GF-D8 (cell line): ENCODE data around the gene COMMD3.
A peak's percentile ranks its signal among the peaks of the same experiment; 100 is the strongest.

Experiments used
- DNase-seq: peaks from one replicate; lab custom pipeline; 2025; lab: John Stamatoyannopoulos, UW

The COMMD3 gene

DNA sequence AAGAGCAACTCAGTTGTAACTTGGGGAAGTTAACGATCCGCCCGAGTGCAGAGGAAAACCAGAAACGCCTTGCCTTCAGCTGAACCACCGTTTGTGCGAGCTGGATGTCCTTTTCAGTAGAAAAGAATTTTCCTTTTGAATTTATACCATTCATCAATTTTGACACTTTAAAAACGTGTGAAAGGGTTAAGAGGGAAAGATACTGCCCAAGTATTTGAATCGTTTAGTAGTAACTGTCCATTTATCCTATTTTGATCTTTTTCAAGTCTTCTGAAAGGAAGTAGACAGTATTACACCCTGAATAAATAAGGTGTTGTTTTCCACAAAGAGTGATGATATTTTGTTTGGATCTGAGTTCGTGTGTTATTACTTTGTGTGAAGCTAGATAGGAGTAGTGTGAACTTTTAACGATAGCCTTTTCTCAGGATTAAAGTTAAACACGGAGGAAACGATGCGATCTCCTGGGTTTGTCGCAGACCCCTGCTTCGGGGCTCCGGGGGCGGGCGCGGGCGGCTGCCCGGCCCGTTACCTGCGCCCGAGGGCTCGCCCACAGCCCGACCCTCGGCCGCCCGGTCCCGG is 3.9 kb downstream of the COMMD3 start:
- no peak for DNase-seq

DNA sequence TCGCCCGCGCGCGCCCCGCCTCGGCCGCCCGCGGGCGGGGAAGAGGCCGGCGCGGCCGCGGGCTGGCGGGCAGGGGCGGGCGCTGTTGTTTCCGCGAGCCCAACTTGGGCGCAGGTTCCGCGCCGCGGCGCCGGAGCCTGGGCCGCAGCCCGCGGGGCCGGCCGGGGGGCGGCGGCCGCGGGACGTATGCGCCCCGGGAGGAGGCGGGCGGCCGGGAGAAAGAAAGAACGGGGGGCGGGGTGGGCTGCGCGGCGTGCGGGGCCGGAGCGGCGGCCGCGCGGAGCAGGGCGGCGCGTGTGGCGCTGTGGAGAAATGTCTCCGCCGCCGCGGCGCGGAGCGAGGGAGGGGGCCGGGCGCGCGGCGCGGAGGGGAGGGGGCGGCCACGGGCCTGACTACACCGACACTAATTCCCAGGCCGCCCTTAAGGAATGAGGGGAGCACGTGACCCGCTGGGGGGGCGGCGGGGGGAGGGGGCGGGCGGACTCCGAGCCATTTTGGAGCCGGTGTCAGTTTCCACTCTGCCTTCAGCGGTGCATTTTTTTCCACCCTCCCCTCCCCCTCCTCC is 4.5 kb downstream of the COMMD3 start, which contains the start of gene BMI1:
Gene BMI1, plus strand, starts transcription at position 509 of the 565 bp plus-strand sequence. CDS start 5,351 bp downstream, outside the sequence.
- peak; percentile 39 for DNase-seq

DNA sequence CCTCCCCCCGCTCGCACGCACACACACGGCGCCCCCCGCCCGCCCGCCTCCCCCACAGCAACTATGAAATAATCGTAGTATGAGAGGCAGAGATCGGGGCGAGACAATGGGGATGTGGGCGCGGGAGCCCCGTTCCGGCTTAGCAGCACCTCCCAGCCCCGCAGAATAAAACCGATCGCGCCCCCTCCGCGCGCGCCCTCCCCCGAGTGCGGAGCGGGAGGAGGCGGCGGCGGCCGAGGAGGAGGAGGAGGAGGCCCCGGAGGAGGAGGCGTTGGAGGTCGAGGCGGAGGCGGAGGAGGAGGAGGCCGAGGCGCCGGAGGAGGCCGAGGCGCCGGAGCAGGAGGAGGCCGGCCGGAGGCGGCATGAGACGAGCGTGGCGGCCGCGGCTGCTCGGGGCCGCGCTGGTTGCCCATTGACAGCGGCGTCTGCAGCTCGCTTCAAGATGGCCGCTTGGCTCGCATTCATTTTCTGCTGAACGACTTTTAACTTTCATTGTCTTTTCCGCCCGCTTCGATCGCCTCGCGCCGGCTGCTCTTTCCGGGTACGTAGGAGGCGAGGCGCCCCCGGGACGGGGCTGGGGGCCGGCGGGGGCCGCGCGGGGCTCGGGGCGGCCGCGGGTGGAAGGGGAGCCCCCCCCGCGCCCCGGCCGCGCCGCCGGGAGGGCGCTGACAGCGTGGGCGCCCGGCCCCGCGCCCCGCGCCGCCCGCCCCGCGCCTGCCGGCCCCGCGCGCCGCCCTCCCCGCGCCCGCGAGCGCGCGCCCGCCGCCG is 5.2 kb downstream of the COMMD3 start:
- DNase-seq = peak; percentile 32

DNA sequence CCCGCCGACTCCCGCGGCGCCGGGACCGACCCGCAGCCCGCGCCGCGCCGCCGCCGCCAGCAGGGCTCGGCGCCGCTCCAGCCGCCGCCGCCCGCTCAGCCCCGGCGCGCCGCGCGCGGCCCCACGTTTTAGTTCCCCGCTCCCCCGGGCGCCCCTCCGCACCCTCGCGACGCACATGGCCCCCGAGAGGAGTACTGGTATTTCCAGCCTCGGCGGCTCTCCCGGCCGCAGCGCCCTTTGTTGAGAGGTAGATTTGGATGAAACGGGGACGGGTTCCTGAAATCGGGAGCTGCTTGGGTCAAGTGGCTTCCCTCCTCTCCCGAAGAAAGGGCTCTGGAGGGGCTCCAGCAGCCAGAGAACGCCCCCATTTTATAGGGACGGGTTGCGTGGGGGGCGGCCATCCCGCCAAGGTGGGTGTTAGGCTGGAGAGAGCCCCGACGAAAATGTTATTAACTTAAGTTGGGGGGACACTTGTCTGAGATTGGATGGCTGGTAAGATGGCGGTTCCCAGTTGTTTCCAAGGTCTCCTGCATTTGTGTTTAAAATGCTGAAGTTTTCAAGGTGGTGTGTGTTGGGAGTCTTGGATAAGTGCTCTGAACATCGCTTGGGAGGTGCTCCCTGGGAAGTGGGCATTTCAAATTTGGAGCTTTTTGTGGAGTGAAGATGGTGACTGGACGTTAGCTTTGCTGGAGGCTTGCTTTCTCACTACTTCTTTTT is 5.9 kb downstream of the COMMD3 start:
- no peak for DNase-seq

DNA sequence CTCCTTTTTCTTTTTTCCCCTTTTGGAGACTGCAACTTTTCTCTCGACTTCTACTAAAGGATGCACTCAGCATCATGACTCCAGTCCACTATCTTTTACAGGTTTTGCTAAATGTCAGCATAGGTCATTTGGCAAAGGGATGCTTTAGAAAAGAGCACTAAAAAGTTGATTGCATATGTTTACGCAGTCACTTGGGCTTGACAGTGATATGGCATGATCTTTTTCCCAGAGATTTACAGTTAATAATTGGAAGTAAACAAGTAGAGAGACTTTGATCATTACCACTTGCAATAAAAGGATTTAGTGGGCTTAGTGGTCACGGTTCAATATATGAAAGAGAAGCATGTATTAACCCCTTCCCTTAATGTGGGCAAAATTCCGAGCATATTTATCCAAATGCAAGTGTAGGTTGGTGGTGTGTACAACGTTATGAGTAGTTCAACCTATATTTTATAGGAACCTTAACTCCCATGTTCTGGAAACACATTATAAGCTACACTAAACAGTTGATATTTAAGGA is 6.5 kb downstream of the COMMD3 start:
- no peak for DNase-seq

DNA sequence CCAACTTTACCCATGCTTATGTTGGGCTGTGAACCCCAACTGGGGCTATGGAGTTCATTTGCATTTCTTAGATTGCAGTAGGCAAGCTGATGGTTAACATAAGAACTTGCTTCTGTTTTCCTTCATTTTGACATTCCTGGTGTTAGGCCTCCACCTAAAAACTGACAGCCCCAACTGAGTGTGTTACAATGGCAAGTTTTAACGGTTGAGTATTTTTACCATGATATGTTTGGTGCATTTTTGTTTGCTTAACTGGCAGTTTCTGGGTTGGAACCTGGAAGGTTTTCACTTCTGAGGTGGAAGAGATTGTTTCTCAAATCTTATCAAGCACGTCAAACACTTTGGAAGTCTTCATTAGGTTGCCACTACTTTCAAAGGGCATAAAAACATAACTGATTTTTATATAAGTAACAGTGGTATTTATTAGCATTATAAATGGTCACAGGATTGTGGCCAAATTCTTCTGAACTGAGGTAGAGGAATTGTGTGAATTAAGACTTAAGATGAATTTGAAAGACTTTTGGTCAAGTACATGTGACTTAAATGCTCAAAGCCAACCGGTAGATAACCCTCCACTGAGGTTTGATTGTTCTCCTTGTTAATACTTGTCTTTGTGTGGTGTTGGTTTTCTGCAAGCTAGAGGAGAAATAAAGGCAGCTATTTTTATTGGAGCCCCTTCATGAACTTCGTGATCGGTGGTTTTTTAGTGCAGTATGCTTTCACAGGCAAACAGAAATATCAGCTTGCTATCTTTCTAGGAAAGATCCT is 7.5 kb downstream of the COMMD3 start:
- DNase-seq = no peak

DNA sequence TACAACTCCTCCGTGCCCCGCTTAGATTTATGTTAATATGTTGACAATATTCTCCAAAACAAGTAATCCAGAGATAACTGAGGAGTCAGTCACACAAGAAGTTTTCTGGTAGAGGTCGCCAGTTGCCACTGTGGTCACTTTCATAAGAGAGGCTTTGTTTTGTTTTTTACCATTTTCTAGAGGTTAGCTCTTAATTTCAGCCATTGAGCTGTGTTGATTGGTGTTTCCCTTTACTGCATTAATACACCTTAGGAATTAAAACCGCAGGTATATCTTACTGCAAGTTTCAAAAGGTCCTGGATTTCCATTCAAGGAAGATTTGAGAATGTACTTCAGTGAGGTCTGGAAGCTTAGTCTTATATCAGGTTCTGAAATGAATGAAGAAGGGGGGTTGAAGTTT is 8.2 kb downstream of the COMMD3 start:
- no peak for DNase-seq

DNA sequence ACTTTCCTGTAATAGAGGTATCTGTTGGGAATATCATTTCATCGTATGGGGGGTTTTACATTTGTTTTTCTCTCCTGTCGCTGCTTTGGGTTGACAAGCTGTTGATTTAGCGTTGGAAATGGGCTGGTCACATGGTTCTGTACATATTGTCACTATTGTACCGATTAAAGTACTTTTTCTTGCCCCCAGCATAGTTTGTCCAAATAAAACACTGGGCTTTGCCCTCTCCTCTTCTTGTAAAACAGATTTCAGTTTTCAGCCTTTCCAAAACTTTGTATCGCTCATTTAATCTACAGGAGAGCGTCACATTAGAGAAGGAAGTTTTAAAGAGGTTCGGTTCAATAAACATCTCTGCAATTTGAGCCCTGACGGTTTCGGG is 8.7 kb downstream of the COMMD3 start:
- no peak for DNase-seq

DNA sequence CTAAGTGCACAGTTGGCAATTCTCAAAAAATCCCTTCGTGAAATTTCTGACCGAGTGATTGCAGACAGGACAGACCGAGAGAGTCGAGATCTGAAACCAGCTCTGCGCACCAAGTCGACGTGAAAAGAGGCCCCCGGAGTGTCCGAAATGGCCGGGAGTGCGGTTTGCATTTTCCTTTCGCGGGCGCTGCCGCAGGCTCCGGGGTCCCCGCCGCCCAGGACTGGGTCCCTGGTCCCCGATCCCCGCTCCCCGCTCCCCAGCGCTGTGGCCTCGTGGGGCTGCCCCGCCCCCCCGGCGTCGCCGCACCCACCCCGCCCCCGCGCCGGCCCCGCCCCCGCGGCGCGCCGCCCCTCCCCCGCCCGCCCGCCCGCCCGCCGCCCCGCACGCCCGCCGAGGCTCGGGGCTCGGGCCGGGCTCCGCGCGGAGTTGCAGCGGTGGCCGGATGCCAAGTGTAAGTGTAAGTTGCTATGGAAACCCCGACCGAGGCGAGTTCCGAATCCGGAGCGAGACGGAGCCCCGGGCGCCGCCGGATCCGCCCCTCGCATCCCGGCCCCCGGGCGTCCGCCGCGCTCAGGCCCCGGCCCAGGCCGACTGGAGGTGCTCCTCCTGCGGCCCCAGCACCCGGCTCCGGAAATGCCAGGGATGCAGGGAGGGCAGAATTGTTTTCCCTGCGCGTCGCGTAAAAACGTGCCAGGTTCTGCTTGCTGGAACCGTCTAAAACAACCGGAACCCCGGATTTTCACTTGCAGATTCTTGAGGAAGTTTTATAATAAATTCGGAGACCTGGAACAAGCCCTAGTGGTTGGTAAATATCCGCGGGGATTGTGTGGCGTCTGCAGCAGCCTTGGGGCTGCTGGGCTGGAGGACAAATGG is 9.3 kb downstream of the COMMD3 start:
- peak; percentile 25 for DNase-seq

DNA sequence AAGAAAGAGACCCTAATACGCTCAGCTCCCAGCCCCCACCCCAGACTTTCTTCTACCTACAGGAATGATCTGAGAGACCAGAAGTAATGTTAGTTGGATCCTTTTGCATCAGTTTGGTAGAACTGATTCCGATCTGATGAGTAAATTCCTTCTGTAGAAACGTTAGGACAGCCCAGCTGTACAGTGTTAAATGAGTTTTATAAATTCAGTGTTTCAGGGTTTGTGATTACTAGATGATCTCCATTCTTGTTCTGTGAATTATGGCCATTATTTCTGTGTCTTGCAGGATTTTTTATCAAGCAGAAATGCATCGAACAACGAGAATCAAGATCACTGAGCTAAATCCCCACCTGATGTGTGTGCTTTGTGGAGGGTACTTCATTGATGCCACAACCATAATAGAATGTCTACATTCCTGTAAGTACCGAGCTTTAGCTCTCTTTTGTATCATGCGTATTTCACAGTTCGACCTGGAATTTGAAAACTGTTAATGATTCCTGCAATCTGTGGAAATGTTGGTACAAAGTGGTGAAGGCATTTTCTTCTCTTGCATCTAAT is 10.0 kb downstream of the COMMD3 start:
- no peak for DNase-seq

DNA sequence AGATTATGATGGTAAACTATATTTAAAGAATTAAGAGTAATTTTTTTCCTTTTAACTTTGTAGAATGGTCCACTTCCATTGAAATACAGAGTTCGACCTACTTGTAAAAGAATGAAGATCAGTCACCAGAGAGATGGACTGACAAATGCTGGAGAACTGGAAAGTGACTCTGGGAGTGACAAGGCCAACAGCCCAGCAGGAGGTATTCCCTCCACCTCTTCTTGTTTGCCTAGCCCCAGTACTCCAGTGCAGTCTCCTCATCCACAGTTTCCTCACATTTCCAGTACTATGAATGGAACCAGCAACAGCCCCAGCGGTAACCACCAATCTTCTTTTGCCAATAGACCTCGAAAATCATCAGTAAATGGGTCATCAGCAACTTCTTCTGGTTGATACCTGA is 13.0 kb downstream of the COMMD3 start:
- no peak for DNase-seq

DNA sequence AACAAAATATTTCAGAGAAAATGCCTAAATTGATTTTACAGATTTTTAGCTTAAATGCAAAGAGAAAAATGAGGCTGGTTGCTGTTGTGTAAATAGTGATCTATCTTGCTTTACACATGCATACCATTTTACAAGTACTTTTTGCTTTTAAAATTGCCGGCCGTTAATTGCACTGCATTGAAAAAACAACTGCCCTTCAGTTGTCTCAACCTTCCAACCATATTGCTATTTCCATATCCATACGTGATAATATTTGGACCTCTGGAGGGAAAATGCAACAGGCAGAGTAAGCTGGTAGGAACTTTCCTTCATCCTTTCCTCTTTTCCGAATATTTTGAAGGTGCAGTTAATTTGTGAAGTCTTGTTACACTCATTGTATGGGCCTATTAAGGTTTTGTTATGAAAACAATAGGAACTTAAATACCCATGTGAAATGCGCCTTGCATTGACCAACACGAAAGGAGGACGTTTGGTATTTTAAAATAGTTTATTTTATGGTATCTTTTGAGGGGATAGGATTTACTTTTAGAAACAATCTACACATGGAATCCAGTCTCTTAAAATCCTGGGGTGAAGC is 16.0 kb downstream of the COMMD3 start:
- DNase-seq = no peak

DNA sequence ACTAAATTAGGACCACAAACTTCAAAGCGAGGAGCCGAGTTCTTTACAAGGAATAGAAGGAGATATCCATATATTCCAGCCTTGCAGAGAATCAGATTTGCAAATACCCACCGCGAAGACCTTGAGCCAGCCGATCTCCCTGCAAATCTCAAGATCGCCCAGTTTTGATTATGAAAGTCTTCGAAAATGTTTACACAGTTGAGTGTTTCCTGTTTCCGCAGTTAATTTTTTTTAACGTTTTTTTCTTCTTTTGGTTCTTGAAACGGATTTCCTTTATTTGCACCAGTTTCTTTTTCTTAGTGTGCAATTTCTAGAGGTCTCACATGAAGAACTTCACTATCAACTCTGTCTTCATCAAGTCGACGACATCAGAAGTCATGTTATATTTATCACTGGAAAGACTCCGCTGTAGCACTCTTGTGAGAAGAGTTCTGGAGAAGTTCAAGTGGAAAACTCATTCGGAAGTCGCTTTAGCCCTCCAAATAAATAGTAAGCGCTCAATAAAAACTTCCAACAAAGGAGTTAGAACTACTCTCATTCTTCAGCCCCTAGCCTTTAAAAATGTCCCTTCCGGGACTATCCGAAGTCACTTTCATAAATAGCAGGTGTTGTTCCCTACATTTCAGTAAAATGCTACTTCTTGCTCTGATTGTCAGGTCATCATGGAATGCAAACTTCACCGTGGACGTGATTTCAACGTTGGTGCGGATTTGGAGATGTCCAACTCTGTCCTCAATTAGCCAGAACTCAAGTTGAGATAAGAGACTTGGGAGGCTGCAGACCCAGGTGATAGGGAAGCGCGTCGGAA is 17.2 kb downstream of the COMMD3 start:
- DNase-seq = peak; percentile 50

DNA sequence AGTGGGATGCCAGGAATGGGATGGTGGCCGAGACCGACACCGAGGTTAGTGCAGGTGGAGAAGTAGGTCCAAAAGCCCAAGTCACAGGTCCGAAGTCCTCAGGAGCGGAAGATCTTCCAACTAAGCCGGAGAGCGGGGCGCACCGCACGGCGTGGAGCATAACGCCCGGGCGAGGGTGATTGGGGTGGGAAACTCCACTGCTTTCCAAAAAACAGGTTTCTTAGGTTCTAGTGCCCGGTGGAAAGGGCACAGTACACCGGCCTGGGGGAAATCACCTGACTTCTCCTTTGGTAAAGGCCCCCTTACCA is 17.7 kb downstream of the COMMD3 start:
- DNase-seq = no peak

DNA sequence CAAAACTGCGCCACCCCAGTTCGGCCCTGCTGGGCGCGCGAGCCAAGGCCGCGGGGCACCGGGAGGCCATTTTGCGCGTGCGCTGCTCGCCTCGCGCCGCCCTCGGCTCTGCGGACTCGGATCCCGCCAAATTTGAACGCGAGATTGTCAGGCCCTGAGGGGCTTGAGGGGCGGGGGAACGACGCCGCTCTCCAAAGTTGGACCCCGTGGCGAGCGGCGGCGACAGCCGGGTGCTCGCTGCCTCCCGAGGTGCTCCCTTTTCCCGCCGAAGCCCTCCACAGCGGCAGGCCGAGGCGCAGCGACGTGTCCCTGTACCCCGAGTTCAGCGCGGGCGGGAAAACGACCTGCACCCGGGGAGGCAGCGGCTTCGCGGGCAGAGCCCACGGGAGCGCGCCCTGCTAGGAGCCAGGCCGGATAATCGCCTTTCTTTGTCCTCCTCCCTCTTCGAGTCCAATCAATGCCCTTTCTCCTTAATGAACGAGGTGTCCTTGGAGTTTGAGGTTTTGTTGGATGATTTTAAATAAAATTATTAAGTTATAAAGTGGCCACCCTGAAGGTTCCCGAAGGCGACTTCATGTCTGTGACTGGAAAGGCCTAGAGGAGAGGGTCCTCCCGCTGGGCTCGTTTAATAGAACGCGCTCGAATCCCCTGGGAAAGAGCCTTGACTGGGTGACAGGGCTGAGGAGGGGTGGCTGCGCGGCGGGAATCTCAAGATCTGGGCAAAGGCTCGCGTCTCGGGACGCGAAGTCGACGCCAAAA is 18.4 kb downstream of the COMMD3 start:
- no peak for DNase-seq

DNA sequence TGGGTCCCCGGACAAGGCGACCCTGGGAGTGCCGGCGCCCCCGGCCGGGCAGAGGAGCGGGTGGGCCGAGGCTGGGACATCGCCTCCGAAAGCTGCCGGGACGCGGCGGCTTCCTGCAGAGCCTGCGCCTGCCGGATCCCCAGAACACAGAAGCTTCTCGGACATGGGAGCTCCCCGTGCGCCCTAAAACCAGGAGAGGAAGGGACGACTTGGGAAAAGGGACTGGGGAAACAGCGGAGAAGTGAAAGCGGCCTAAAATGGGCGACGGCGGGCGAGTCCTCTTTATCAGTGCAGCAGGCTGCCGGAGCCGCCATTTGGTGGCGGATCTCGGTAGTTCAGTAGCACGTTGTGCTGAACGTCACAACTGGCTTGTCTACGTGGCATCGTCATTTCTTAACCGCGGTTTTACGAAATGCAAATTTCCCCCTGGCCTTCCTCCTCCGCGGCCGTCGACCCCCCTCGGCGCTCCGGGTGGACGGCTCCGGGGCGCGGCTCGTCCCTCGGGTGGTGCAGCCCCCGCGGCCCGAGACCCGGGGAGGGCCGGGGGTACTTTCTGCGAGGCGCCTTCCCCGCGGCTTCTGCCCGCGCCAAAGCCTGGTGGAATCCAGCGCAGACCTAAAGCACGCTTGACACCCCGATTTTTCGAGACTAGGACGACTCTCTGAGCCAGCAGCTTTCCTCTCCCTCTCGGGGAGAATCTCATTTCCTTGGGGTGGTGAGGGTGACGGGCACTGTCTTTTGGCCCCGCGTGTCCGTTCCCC is 19.2 kb downstream of the COMMD3 start:
- DNase-seq = peak; percentile 74

DNA sequence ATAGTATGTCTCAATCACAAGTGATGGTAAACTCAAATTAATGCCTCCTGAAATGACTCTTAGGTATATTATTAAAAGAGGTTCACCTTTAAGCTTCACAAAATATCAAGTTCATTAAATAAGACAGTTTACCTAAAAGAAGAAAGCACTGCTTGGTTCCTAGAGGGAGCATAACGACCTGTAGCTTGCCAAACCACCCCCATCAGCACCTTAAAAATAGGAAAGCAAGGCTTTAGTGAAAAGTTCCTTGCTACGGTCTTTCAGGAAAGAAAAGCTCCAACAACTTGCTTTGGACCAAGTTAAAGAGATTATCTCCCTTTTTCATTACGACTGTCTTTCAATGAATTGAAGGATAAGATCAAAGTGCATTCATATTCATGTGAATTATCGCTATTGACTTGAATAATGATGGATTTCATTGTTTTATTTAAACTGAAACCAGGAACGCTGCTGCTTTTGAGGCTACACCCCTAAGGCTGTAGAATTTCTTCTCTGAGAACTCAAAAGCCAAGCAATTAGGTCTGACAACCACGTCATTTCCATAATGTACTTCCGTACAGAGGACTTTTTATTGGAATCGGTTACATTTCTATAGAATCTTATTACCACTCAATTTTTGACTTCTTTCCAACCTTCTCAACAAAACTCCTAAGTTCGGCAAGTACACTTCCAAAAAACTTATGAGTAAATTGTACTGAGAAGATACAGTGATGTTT is 22.2 kb downstream of the COMMD3 start:
- no peak for DNase-seq
